ENCODE measurements around the gene PMM1.

PMM1 gene

GRCh38 chr22:41528132-41528766 lies 61.4 kb downstream of the PMM1 start:
- TF ChIP-seq EZH2phosphoT487 (conservative IDR thresholded peaks at IDR 0.05; ENCODE audit: low read length) (no peak), CTCF (IDR thresholded peaks at IDR 0.05; ENCODE audit: insufficient read depth, low read length, poor library complexity, severe bottlenecking) (no peak)
- H3K9ac ChIP-seq (ENCODE audit: low read length): no peak overlapping the region
- H3F3A ChIP-seq (ENCODE audit: insufficient read depth): 0 out of 2 replicates have a peak, but pooled peaks cover 5% of the 10 kb centered on the region
- H3K9me2 ChIP-seq (replicated peaks; ENCODE audit: insufficient read depth, low read length): no peaks in the 10 kb centered on the region
- H3K27me3 ChIP-seq (ENCODE audit: low read length): no peaks in the 10 kb centered on the region
- H3K9me3 ChIP-seq (ENCODE audit: insufficient read depth, low read length): no peaks in the 10 kb centered on the region
- no peak overlapping the region for H3K27ac ChIP-seq (ENCODE audit: low read depth, low read length)
- H2AFZ ChIP-seq (ENCODE audit: low read depth, low read length, severe bottlenecking): no peak overlapping the region
- no peaks in the 10 kb centered on the region for H3K36me3 ChIP-seq (ENCODE audit: low read length)
- no peak overlapping the region for H3K4me3 ChIP-seq (ENCODE audit: insufficient read depth, low read length, poor library complexity, severe bottlenecking)
- H4K20me1 ChIP-seq (ENCODE audit: low read depth, low read length): no peaks in the 10 kb centered on the region
- H3K4me2 ChIP-seq (ENCODE audit: low read depth, low read length, poor library complexity, severe bottlenecking): no peak overlapping the region
- peaks cover 8% of the 10 kb centered on the region; the same call in 1 of the 2 replicates for H3K79me2 ChIP-seq (ENCODE audit: insufficient read depth, low read length)

Data from SU-DHL-6 (cell line).